ENCODE results near the gene REX1BD.

DNA sequence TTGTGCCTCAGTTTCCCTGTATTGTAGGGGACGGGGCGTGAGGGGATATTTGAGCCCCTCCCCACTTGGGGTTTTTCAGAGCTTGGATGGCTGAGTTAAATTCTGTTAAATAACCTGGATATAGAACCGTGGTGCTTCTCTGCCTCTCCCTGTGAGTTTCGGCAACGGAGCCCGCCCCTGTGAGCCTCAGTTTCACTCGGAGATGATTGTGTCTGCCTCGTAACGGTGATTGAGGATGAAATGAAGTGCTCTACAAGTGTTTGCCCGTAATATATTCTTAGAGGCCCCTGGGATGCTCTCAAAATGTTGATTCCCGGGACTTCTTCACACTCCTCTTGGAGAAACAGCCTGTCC is 30.4 kb upstream of the REX1BD start:
- TF ChIP-seq CTCF (conservative IDR thresholded peaks at IDR 0.05; ENCODE audit: low read depth, low read length) (no peak), POLR2A (IDR thresholded peaks at IDR 0.05; ENCODE audit: low read depth, low read length) (no peak), RAD21 (IDR thresholded peaks at IDR 0.05; ENCODE audit: low read length) (no peak), MAFK (IDR thresholded peaks at IDR 0.05; ENCODE audit: low read depth, low read length) (no peak), CHD1 (IDR thresholded peaks at IDR 0.05; ENCODE audit: low read depth, low read length) (no peak), CEBPB (IDR thresholded peaks at IDR 0.05; ENCODE audit: low read depth, low read length) (no peak), FOS (IDR thresholded peaks at IDR 0.05; ENCODE audit: low read depth, low read length) (no peak)
- TF ChIP-seq, protein P1, sequence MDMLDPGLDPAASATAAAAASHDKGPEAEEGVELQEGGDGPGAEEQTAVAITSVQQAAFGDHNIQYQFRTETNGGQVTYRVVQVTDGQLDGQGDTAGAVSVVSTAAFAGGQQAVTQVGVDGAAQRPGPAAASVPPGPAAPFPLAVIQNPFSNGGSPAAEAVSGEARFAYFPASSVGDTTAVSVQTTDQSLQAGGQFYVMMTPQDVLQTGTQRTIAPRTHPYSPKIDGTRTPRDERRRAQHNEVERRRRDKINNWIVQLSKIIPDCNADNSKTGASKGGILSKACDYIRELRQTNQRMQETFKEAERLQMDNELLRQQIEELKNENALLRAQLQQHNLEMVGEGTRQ (IDR thresholded peaks at IDR 0.05; ENCODE audit: low read depth, low read length), result no peak

All from IMR-90 (cell line).